Hepatocyte (in vitro differentiated cells): ENCODE results near the gene VPS52. TPM values are rescaled to one million over a fixed set of nuclear protein-coding genes. Genes with fewer than 3 reads are reported as not detected.

Source experiments
- DNase-seq: peaks from one replicate; pipeline ENCODE4 v3.0.0-alpha.2; 2016; ENCODE audit warnings: low spot score
- H2AFZ ChIP-seq: fragments of 200-600 bp; sonication (generic); 2 replicates; pipeline ENCODE4 v1.6.0; 2016; ENCODE audit warnings: antibody characterized with exemption, mild to moderate bottlenecking
- H3K27ac ChIP-seq: fragments of 200-600 bp; sonication (generic); 2 replicates; pipeline ENCODE4 v1.5.1; 2016; ENCODE audit warnings: mild to moderate bottlenecking
- H3K27me3 ChIP-seq: fragments of 200-600 bp; sonication (generic); 2 replicates; pipeline ENCODE4 v1.6.1; 2016
- H3K36me3 ChIP-seq: fragments of 200-600 bp; sonication (generic); replicated peaks from 2 replicates; pipeline ENCODE4 v1.5.1; 2016; ENCODE audit warnings: low read depth; ENCODE audit not compliant: insufficient read depth
- H3K4me1 ChIP-seq: fragments of 200-600 bp; sonication (generic); 2 replicates; pipeline ENCODE4 v1.5.1; 2016; ENCODE audit warnings: mild to moderate bottlenecking, moderate library complexity; ENCODE audit not compliant: insufficient read depth
- H3K4me2 ChIP-seq: fragments of 200-600 bp; sonication (generic); 2 replicates; pipeline ENCODE4 v1.6.0; 2016
- H3K4me3 ChIP-seq: fragments of 200-600 bp; sonication (generic); 2 replicates; pipeline ENCODE4 v1.5.1; 2016; ENCODE audit warnings: mild to moderate bottlenecking
- H3K79me2 ChIP-seq: fragments of 200-600 bp; sonication (generic); 2 replicates; pipeline ENCODE4 v1.6.0; 2017; ENCODE audit warnings: mild to moderate bottlenecking
- H3K9me2 ChIP-seq: fragments of 200-600 bp; sonication (generic); replicated peaks from 2 replicates; pipeline ENCODE4 v1.6.0; 2017; ENCODE audit warnings: mild to moderate bottlenecking; ENCODE audit not compliant: insufficient read depth
- H3K9me3 ChIP-seq: fragments of 200-600 bp; sonication (generic); 2 replicates; pipeline ENCODE4 v1.5.1; 2016; ENCODE audit warnings: low read depth, mild to moderate bottlenecking
- H4K20me1 ChIP-seq: fragments of 200-600 bp; sonication (generic); 2 replicates; pipeline ENCODE4 v1.6.0; 2016; ENCODE audit warnings: mild to moderate bottlenecking; ENCODE audit not compliant: insufficient read depth, poor library complexity, severe bottlenecking
- EZH2 ChIP-seq: fragments of 200-600 bp; sonication (generic); IDR thresholded peaks from 2 replicates; pipeline ENCODE4 v1.6.1; 2016; ENCODE audit warnings: antibody characterized with exemption, mild to moderate bottlenecking, borderline replicate concordance
- EZH2phosphoT487 ChIP-seq: fragments of 200-600 bp; sonication (generic); IDR thresholded peaks from one replicate; pipeline ENCODE4 v1.6.1; 2018; ENCODE audit warnings: antibody characterized with exemption, mild to moderate bottlenecking, low read depth, moderate library complexity; ENCODE audit not compliant: unreplicated experiment, severe bottlenecking
- WGBS: methylation state at CpG from one replicate; pipeline ENCODE4 v1.1.6; 2016; ENCODE audit warnings: low lambda C conversion rate; ENCODE audit errors: missing lambda C conversion rate; 5-methylcytosine and 5-hydroxymethylcytosine counted together
- polyA plus RNA-seq: library from polyadenylated mRNA; unstranded; fragments of >200 nt; fragmentation: Nextera tagmentation; extraction: Ambion mirVana; gene quantifications from 2 replicates; pipeline ENCODE4 v1.2.1, GENCODE V29; 2016
- total RNA-seq: library from RNA; depleted of rRNA; stranded (reverse); fragments of >200 nt; gene quantifications from 2 replicates; pipeline ENCODE4 v1.2.3, GENCODE V29; 2014
- TF ChIP-seq, protein P1 (sequence below): fragments of 200-600 bp; sonication (generic); IDR thresholded peaks from 2 replicates; pipeline ENCODE4 v1.5.1; 2016; ENCODE audit warnings: antibody characterized with exemption, mild to moderate bottlenecking; ENCODE audit not compliant: poor library complexity

Gene VPS52
- total and polyA plus RNA-seq, 2 experiments from 2014 or later = 42.5 to 43.2 TPM

DNA sequence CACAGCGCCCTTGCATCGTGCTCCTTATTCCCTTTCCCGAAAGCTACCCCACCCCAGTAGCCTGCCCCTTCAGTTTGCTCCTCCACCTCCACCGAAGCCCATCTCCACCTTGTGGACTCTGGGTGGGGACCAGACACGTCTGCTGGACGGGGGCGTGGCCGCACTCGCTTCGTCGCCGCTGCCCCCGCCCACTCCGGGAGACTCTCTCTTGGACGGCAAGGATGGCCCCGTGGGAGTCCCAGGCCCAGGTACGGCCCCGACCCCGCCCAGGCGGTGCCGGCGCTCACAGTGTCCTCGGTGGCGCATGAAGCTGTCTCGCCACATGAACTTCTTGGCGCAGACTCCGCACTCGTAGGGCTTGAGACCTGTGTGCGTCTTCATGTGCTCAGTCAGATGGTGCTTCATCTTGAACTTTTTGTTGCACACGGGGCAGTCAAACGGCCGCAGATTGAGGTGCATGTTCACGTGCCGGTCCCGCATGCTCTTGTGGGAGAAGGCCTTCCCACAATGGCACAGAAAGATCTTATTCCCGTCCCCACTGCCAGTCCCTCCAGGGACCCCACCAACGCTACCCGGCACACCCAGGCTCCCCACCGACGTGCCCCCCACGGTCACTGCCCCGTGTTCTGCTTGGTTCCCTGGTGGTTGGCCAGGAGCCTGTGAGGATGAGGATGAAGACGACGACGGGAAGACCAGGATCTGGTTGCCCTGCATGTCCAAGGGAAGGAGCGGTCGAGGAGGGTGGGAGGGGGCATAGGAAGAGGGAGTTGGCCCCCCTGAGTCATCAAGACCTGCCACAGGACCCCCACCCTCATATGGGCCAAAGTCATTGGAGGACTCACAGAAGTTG is 43.5 kb upstream of the VPS52 start:
- Histone ChIP-seq H2AFZ (no peak overlapping the region), H3K4me2 (peak overlapping the region; percentile 84), H4K20me1 (no peaks in the 10 kb centered on the region), H3K9me3 (no peaks in the 10 kb centered on the region), H3K4me3 (no peak overlapping the region), H3K27me3 (no peaks in the 10 kb centered on the region), H3K4me1 (peaks cover 15% of the 10 kb centered on the region), H3K9me2 (no peaks in the 10 kb centered on the region), H3K36me3 (no peaks in the 10 kb centered on the region), H3K79me2 (peaks cover 31% of the 10 kb centered on the region), H3K27ac (peak overlapping the region; percentile 96)
- TF ChIP-seq, protein P1, sequence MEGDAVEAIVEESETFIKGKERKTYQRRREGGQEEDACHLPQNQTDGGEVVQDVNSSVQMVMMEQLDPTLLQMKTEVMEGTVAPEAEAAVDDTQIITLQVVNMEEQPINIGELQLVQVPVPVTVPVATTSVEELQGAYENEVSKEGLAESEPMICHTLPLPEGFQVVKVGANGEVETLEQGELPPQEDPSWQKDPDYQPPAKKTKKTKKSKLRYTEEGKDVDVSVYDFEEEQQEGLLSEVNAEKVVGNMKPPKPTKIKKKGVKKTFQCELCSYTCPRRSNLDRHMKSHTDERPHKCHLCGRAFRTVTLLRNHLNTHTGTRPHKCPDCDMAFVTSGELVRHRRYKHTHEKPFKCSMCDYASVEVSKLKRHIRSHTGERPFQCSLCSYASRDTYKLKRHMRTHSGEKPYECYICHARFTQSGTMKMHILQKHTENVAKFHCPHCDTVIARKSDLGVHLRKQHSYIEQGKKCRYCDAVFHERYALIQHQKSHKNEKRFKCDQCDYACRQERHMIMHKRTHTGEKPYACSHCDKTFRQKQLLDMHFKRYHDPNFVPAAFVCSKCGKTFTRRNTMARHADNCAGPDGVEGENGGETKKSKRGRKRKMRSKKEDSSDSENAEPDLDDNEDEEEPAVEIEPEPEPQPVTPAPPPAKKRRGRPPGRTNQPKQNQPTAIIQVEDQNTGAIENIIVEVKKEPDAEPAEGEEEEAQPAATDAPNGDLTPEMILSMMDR = no peak
- TF ChIP-seq EZH2phosphoT487 = no peak
- TF ChIP-seq EZH2 = no peak
- 51% methylated on average over 42 of the region's 47 CpGs for WGBS
- peak; percentile 79 for DNase-seq

DNA sequence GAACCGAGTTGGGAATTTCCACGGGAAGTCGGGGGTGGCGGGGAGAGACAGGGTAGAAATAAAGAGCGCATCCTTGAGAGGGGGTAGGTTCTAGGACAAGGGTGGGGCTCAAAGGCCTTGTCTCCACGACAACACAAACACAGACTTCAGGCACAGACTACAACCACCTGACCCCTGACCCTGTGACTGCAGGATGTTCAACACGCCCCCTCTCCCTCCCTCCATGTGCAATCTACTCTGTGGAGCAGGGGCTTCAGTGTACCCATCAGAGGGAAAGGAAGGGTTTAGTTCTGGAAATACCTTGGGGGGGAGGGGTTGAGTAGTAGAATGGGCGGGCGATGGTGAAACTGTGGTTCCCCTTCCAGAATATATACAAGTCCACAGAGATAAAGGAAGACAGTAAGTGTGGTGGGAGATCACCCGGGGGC is 42.9 kb upstream of the VPS52 start:
- peak; percentile 79 for DNase-seq

DNA sequence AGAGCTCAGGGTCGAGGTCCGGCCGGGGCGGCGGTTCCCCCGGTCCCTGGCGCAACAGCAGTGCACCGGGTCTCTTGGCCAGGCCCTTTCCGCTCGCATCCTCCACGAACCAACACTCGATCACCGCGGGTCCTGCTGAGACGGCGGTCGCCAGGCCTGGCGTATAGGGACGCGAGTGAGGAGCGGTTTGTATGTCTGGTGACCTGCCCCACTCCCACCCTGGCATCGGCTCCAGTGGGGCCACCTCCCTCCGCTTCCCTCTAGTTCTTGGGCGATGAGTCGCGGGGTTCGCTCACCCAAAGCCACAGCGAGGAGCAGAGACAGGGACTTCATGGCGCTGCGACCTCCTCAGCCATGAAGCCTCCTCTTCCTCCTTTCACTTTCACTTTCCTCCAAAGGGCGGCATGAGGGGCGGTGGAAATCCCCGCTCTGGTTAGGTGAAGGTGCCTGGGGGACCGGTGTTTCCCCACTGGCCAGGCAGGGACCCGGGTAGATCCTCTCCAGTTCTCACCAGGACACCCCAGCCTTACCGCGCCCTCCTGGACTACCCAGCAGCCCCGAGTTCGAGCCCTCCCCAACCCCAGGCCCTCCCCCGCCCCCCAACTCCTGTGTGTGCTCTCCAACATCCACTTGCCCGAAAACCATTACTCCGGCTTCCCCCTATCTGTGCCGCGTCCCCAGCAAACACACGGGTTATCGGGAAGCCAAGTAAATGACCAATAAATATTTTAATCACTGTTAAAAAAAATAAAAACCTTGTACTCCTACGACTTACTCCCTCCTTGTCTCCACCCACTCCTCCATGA is 42.2 kb upstream of the VPS52 start, which contains the start of gene TAPBP:
Gene TAPBP (minus strand): TSS at position 370 of the 806 bp plus-strand sequence. CDS start 37 bp downstream, at position 333.
- peak within 1 kb of the TSS; percentile 65 for H2AFZ ChIP-seq
- no peaks in the 10 kb centered on the region for H3K27me3 ChIP-seq
- DNase-seq = peak; percentile 70
- peak within 1 kb of the TSS; percentile 96 for H3K27ac ChIP-seq
- TF ChIP-seq, protein P1 = no peak
- TF ChIP-seq EZH2phosphoT487 (no peak), EZH2 (no peak)
- peaks cover 15% of the 10 kb centered on the region for H3K4me1 ChIP-seq
- no peaks in the 10 kb centered on the region for H4K20me1 ChIP-seq
- H3K4me2 ChIP-seq = peak within 1 kb of the TSS; percentile 84
- H3K36me3 ChIP-seq = no peaks in the 10 kb centered on the region
- H3K79me2 ChIP-seq = peaks cover 40% of the 10 kb centered on the region
- 1% methylated on average over 37 of the region's 47 CpGs for WGBS
- H3K4me3 ChIP-seq = peak within 1 kb of the TSS; percentile 65
- H3K9me3 ChIP-seq = no peaks in the 10 kb centered on the region
- no peaks in the 10 kb centered on the region for H3K9me2 ChIP-seq

More for the DNA sequence above, 42.9 kb upstream of the VPS52 start:
- H2AFZ ChIP-seq = no peak overlapping the region
- H3K4me3 ChIP-seq = peak overlapping the region; percentile 65
- no peaks in the 10 kb centered on the region for H3K36me3 ChIP-seq
- H3K9me3 ChIP-seq = no peaks in the 10 kb centered on the region
- no peaks in the 10 kb centered on the region for H3K27me3 ChIP-seq
- H3K4me2 ChIP-seq = peak overlapping the region; percentile 84
- peaks cover 33% of the 10 kb centered on the region for H3K79me2 ChIP-seq
- TF ChIP-seq, protein P1 = no peak
- TF ChIP-seq EZH2phosphoT487 = no peak
- TF ChIP-seq EZH2 = no peak
- no peaks in the 10 kb centered on the region for H3K9me2 ChIP-seq
- H4K20me1 ChIP-seq = no peaks in the 10 kb centered on the region
- 4% methylated on average over 10 of the region's 10 CpGs for WGBS
- peak overlapping the region; percentile 96 for H3K27ac ChIP-seq
- H3K4me1 ChIP-seq = peaks cover 15% of the 10 kb centered on the region
